CD4-positive, alpha-beta T cell treated with Interleukin-6 for 4 hours (primary cell): ENCODE data around the gene ATOX1.

Experiments used
- DNase-seq: peaks from one replicate; pipeline ENCODE4 v3.0.0-alpha.2; 2020; ENCODE audit warnings: mixed read lengths

ATOX1 gene

DNA sequence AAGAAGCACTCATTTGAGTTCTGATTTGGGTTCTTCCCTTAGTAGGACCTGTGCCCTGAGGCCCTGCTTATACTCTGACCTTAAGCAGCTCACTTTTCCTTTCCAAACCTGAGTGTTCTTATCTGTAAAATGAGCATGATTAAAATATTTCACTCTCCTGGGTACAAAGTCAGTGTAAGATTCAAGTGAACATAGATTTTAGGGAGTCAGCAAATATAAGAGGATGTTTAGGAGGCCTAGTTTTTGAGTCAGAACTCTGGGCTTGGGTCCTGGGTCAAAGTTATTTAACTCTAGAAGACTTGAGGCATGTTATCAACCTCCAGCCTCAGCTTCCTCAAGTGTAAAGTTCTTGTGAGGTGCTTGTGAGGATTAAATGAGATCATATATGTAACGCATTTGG, 63.0 kb downstream of the ATOX1 start:
- DNase-seq = no peak

DNA sequence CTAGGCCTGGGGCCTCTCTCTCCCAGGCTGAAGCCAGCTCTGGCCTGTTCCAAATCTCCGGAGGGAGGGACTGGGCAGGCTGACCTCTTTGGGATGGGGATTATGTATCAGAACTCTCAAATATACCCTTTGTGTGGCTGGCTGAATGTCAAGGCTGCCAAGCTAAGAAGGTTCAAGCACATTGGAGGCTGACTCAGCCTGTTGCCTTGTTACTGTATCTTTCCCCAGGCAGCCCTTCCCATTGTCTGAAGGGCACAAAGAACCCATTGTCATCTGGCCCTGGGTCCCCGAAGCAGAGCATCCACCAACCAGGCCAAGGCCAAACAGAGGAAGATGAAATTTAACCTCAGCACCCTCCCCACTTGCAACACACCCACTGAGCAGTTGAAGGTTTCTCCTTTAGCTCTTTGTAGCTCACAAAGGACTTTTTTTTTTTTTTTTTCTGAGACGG, 64.4 kb downstream of the ATOX1 start:
- no peak for DNase-seq
